ENCODE data around the gene RAPSN.

Gene RAPSN

GRCh38 chr11:47436726-47437125 lies 12.2 kb downstream of the RAPSN start:
- DNase-seq (ENCODE audit: low read depth) = no peak
- no peak overlapping the region for H3K4me3 ChIP-seq (ENCODE audit: low read length)
- TF ChIP-seq CTCF (conservative IDR thresholded peaks at IDR 0.05; ENCODE audit: low read depth, low read length) = no peak

GRCh38 chr11:47435687-47436086 lies 13.2 kb downstream of the RAPSN start:
- no peak for DNase-seq (ENCODE audit: low read depth)
- no peak for TF ChIP-seq CTCF (conservative IDR thresholded peaks at IDR 0.05; ENCODE audit: low read depth, low read length)

GRCh38 chr11:47434011-47434786 lies 14.7 kb downstream of the RAPSN start:
- TF ChIP-seq CTCF (conservative IDR thresholded peaks at IDR 0.05; ENCODE audit: low read depth, low read length) = no peak
- no peak for DNase-seq (ENCODE audit: low read depth)
- no peak overlapping the region for H3K4me3 ChIP-seq (ENCODE audit: low read length)

More at GRCh38 chr11:47435687-47436086, 13.2 kb downstream of the RAPSN start:
- no peak overlapping the region for H3K4me3 ChIP-seq (ENCODE audit: low read length)

GRCh38 chr11:47433157-47433556 lies 15.8 kb downstream of the RAPSN start:
- no peak for DNase-seq (ENCODE audit: low read depth)
- TF ChIP-seq CTCF (conservative IDR thresholded peaks at IDR 0.05; ENCODE audit: low read depth, low read length) = no peak
- no peak overlapping the region for H3K4me3 ChIP-seq (ENCODE audit: low read length)

- no peak for DNase-seq (ENCODE audit: low read depth)
- TF ChIP-seq CTCF (conservative IDR thresholded peaks at IDR 0.05; ENCODE audit: low read depth, low read length) = no peak
- no peak overlapping the region for H3K4me3 ChIP-seq (ENCODE audit: low read length)
Observed at GRCh38 chr11:47431356-47432083, 17.4 kb downstream of the RAPSN start.

- no peak for TF ChIP-seq CTCF (conservative IDR thresholded peaks at IDR 0.05; ENCODE audit: low read depth, low read length)
- no peak for DNase-seq (ENCODE audit: low read depth)
- H3K4me3 ChIP-seq (ENCODE audit: low read length) = no peak overlapping the region
Observed at GRCh38 chr11:47430524-47430923, 18.4 kb downstream of the RAPSN start.

Data from retinal pigment epithelial cell (primary cell).